A549 treated with AZD9567 at 1 μM for 4 hours (cell line): ENCODE results near the gene AKAP7. TPM values are rescaled to one million over a fixed set of nuclear protein-coding genes. Genes with fewer than 3 reads are reported as not detected.

ENCODE experiments used
- total RNA-seq: library from RNA; stranded (reverse); fragments of 200-300 nt; extraction: Qiagen RNA extraction; gene quantifications from 5 replicates; pipeline ENCODE4 v1.2.3, GENCODE V29; 2022; ENCODE audit not compliant: insufficient read depth

The AKAP7 gene
- 2.2 to 6.1 TPM (median 2.8 TPM) in 5 replicates for total RNA-seq

GRCh38 chr6:131135244-131136020, at the start of gene AKAP7:
Gene AKAP7, plus strand, starts transcription at chr6:131135467. Its CDS starts 297 bp downstream, at chr6:131135764.

Other genes starting within 250 kb of the AKAP7 start
- 29.0 to 68.7 TPM (median 33.2 TPM) in 5 replicates for gene EPB41L2, start 72.2 kb upstream of the AKAP7 start, total RNA-seq